Memory B cell (primary cell): Measurements from ENCODE around the gene ZSCAN5A.
"Not testable (repeated sequence)": the region's sequence is repeated elsewhere in the genome, so short reads cannot be mapped to it uniquely, and the experiment has no call there.

Experiments used
- ATAC-seq: fragments of 150-1000 bp; cut with Tn5 transposase; 2 replicates; pipeline ENCODE4 v1.10.0; 2021; ENCODE audit warnings: low read depth, mild to moderate bottlenecking, moderate library complexity
- DNase-seq, 2 donors: peaks; one replicate each; pipeline ENCODE4 v3.0.0; 2022; ENCODE audit warnings: low spot score in 2 of 2
- H3K27ac Mint-ChIP-seq: one replicate; pipeline ENCODE4 v1.8.0; 2022; ENCODE audit warnings: mild to moderate bottlenecking, moderate library complexity, mixed read lengths
- H3K27me3 Mint-ChIP-seq: one replicate; pipeline ENCODE4 v1.8.0; 2022; ENCODE audit warnings: mixed read lengths
- H3K36me3 Mint-ChIP-seq: one replicate; pipeline ENCODE4 v1.8.0; 2022; ENCODE audit warnings: mild to moderate bottlenecking, mixed read lengths
- H3K4me1 Mint-ChIP-seq: one replicate; pipeline ENCODE4 v1.8.0; 2022; ENCODE audit warnings: mixed read lengths
- H3K4me3 Mint-ChIP-seq: one replicate; pipeline ENCODE4 v1.8.0; 2022; ENCODE audit warnings: mild to moderate bottlenecking, moderate library complexity, mixed read lengths
- H3K9me3 Mint-ChIP-seq: one replicate; pipeline ENCODE4 v1.8.0; 2022; ENCODE audit warnings: mixed read lengths

The ZSCAN5A gene

GRCh38 chr19:56245121-56245740 lies 69.4 kb downstream of the ZSCAN5A start:
- Mint-ChIP-seq H3K4me1 (no peaks in the 10 kb centered on the region), H3K9me3 (no peaks in the 10 kb centered on the region), H3K36me3 (no peaks in the 10 kb centered on the region), H3K27ac (no peak overlapping the region), H3K4me3 (no peak overlapping the region), H3K27me3 (no peaks in the 10 kb centered on the region)
- no peak for DNase-seq
- no peak for ATAC-seq

- ATAC-seq (no peak), DNase-seq (no peak)
- H3K4me3 Mint-ChIP-seq = no peak overlapping the region
- H3K9me3 Mint-ChIP-seq = no peaks in the 10 kb centered on the region
- no peaks in the 10 kb centered on the region for H3K27me3 Mint-ChIP-seq
- H3K4me1 Mint-ChIP-seq = no peaks in the 10 kb centered on the region
- peaks cover 18% of the 10 kb centered on the region for H3K36me3 Mint-ChIP-seq
- no peak overlapping the region for H3K27ac Mint-ChIP-seq
Measured at GRCh38 chr19:56223481-56223880, 91.2 kb downstream of the ZSCAN5A start.

GRCh38 chr19:56222901-56223300 lies 91.7 kb downstream of the ZSCAN5A start:
- H3K4me3 Mint-ChIP-seq = no peak overlapping the region
- no peaks in the 10 kb centered on the region for H3K9me3 Mint-ChIP-seq
- ATAC-seq (no peak), DNase-seq (no peak)
- H3K27ac Mint-ChIP-seq = no peak overlapping the region
- H3K4me1 Mint-ChIP-seq = peaks cover 2% of the 10 kb centered on the region
- H3K36me3 Mint-ChIP-seq = peaks cover 18% of the 10 kb centered on the region
- peaks cover 2% of the 10 kb centered on the region for H3K27me3 Mint-ChIP-seq

GRCh38 chr19:56221851-56222250 lies 92.8 kb downstream of the ZSCAN5A start:
- DNase-seq (no peak), ATAC-seq (no peak)
- Mint-ChIP-seq H3K4me3 (no peak overlapping the region), H3K27me3 (peaks cover 3% of the 10 kb centered on the region), H3K9me3 (no peaks in the 10 kb centered on the region), H3K36me3 (peaks cover 18% of the 10 kb centered on the region), H3K4me1 (peaks cover 2% of the 10 kb centered on the region), H3K27ac (no peak overlapping the region)

GRCh38 chr19:56221442-56221841 lies 93.2 kb downstream of the ZSCAN5A start:
- H3K4me1 Mint-ChIP-seq, H3K4me3 Mint-ChIP-seq, H3K27me3 Mint-ChIP-seq, DNase-seq, H3K27ac Mint-ChIP-seq, H3K9me3 Mint-ChIP-seq, ATAC-seq: not testable (repeated sequence)
- peaks cover 18% of the 10 kb centered on the region for H3K36me3 Mint-ChIP-seq

- no peak overlapping the region for H3K4me3 Mint-ChIP-seq
- peaks cover 2% of the 10 kb centered on the region for H3K4me1 Mint-ChIP-seq
- H3K36me3 Mint-ChIP-seq = peaks cover 18% of the 10 kb centered on the region
- H3K9me3 Mint-ChIP-seq = no peaks in the 10 kb centered on the region
- H3K27me3 Mint-ChIP-seq = peaks cover 7% of the 10 kb centered on the region
- DNase-seq (no peak), ATAC-seq (no peak)
- no peak overlapping the region for H3K27ac Mint-ChIP-seq
Measured at GRCh38 chr19:56218961-56219360, 95.7 kb downstream of the ZSCAN5A start.

GRCh38 chr19:56217039-56217949 lies 97.3 kb downstream of the ZSCAN5A start:
- no peaks in the 10 kb centered on the region for H3K9me3 Mint-ChIP-seq
- peaks cover 7% of the 10 kb centered on the region for H3K27me3 Mint-ChIP-seq
- no peak for ATAC-seq
- no peak overlapping the region for H3K27ac Mint-ChIP-seq
- no peak for DNase-seq
- H3K4me1 Mint-ChIP-seq = peaks cover 2% of the 10 kb centered on the region
- H3K36me3 Mint-ChIP-seq = peaks cover 9% of the 10 kb centered on the region
- H3K4me3 Mint-ChIP-seq = peak overlapping the region; percentile 3

- DNase-seq (no peak), ATAC-seq (no peak)
- Mint-ChIP-seq H3K9me3 (no peaks in the 10 kb centered on the region), H3K36me3 (no peaks in the 10 kb centered on the region), H3K4me1 (no peaks in the 10 kb centered on the region), H3K27ac (no peak overlapping the region), H3K4me3 (no peak overlapping the region), H3K27me3 (peaks cover 7% of the 10 kb centered on the region)
Measured at GRCh38 chr19:56211718-56212117, 102.9 kb downstream of the ZSCAN5A start.

GRCh38 chr19:56210036-56210435 lies 104.6 kb downstream of the ZSCAN5A start:
- DNase-seq, H3K9me3 Mint-ChIP-seq, H3K27ac Mint-ChIP-seq, H3K27me3 Mint-ChIP-seq, ATAC-seq, H3K4me1 Mint-ChIP-seq, H3K36me3 Mint-ChIP-seq, H3K4me3 Mint-ChIP-seq: not testable (repeated sequence)

GRCh38 chr19:56209091-56209490 lies 105.5 kb downstream of the ZSCAN5A start:
- H3K4me3 Mint-ChIP-seq = no peak overlapping the region

GRCh38 chr19:56207581-56207980 lies 107.1 kb downstream of the ZSCAN5A start:
- H3K27me3 Mint-ChIP-seq, ATAC-seq, DNase-seq, H3K27ac Mint-ChIP-seq, H3K36me3 Mint-ChIP-seq, H3K9me3 Mint-ChIP-seq, H3K4me1 Mint-ChIP-seq, H3K4me3 Mint-ChIP-seq: not testable (repeated sequence)

More at GRCh38 chr19:56209091-56209490, 105.5 kb downstream of the ZSCAN5A start:
- no peak overlapping the region for H3K27ac Mint-ChIP-seq
- DNase-seq (no peak), ATAC-seq (no peak)
- no peaks in the 10 kb centered on the region for H3K36me3 Mint-ChIP-seq
- peaks cover 6% of the 10 kb centered on the region for H3K27me3 Mint-ChIP-seq
- no peaks in the 10 kb centered on the region for H3K4me1 Mint-ChIP-seq
- H3K9me3 Mint-ChIP-seq = no peaks in the 10 kb centered on the region

GRCh38 chr19:56201973-56202372 lies 112.7 kb downstream of the ZSCAN5A start, which contains the start of gene ZSCAN5C:
Gene ZSCAN5C (plus strand): TSS chr19:56202273. CDS start chr19:56205914, 3,641 bp downstream.
- Mint-ChIP-seq H3K4me1 (no peaks in the 10 kb centered on the region), H3K36me3 (no peaks in the 10 kb centered on the region), H3K27me3 (peaks cover 2% of the 10 kb centered on the region), H3K4me3 (no peak within 1 kb of the TSS), H3K9me3 (no peaks in the 10 kb centered on the region), H3K27ac (no peak within 1 kb of the TSS)
- DNase-seq = no peak
- ATAC-seq = no peak

GRCh38 chr19:56199687-56200086 lies 115.0 kb downstream of the ZSCAN5A start:
- H3K27me3 Mint-ChIP-seq = no peaks in the 10 kb centered on the region
- DNase-seq (no peak), ATAC-seq (no peak)
- H3K4me3 Mint-ChIP-seq = no peak overlapping the region
- no peaks in the 10 kb centered on the region for H3K36me3 Mint-ChIP-seq
- no peaks in the 10 kb centered on the region for H3K9me3 Mint-ChIP-seq
- H3K27ac Mint-ChIP-seq = no peak overlapping the region
- no peaks in the 10 kb centered on the region for H3K4me1 Mint-ChIP-seq

GRCh38 chr19:56197646-56198045 lies 117.0 kb downstream of the ZSCAN5A start, which contains the start of gene ZSCAN5B:
Gene ZSCAN5B (minus strand): TSS chr19:56197783. CDS start chr19:56193052, 4,731 bp downstream.
- DNase-seq, H3K9me3 Mint-ChIP-seq, ATAC-seq, H3K27me3 Mint-ChIP-seq, H3K4me3 Mint-ChIP-seq, H3K36me3 Mint-ChIP-seq, H3K27ac Mint-ChIP-seq, H3K4me1 Mint-ChIP-seq: not testable (repeated sequence)
